PFSK-1 (cell line): ENCODE results near the gene TAGLN3.

Experiments
- FOXP2 ChIP-seq: optimal IDR thresholded peaks from 2 replicates; pipeline ENCODE3; 2011; ENCODE audit warnings: borderline replicate concordance, control low read depth, inconsistent platforms; ENCODE audit not compliant: insufficient read depth; ENCODE audit errors: extremely low read length, extremely low read depth
- POLR2AphosphoS5 ChIP-seq: IDR thresholded peaks from 2 replicates; pipeline ENCODE4 v1.6.1; 2012; ENCODE audit warnings: low read depth, mild to moderate bottlenecking, control low read depth, low read length, moderate library complexity
- REST ChIP-seq, 2 experiments: IDR thresholded peaks; 2 replicates each; pipeline versions ENCODE4 v1.6.1 to v1.8.0; 2011 to 2012; ENCODE audit warnings: low read depth in 2 of 2, low read length in 2 of 2, control low read depth in 1 of 2, inconsistent platforms in 1 of 2, mild to moderate bottlenecking in 1 of 2, moderate library complexity in 1 of 2; ENCODE audit not compliant: insufficient read depth in 1 of 2
- SIN3A ChIP-seq: IDR thresholded peaks from 2 replicates; pipeline ENCODE4 v1.6.1; 2012; ENCODE audit warnings: mild to moderate bottlenecking, low read length, moderate library complexity, borderline replicate concordance; ENCODE audit not compliant: insufficient read depth
- TAF1 ChIP-seq: IDR thresholded peaks from 2 replicates; pipeline ENCODE4 v1.6.1; 2012; ENCODE audit warnings: low read length, control low read depth, borderline replicate concordance; ENCODE audit not compliant: insufficient read depth

TAGLN3 gene

GRCh38 chr3:112009670-112010069 is 10.9 kb downstream of the TAGLN3 start:
- no peak for TF ChIP-seq REST (IDR thresholded peaks at IDR 0.05; ENCODE audit: insufficient read depth in 1 of 2, low read depth in 2 of 2, low read length in 2 of 2)
- TF ChIP-seq TAF1: no peak
- no peak for TF ChIP-seq FOXP2
- TF ChIP-seq POLR2AphosphoS5: no peak
- no peak for TF ChIP-seq SIN3A

GRCh38 chr3:112010636-112011035 is 11.9 kb downstream of the TAGLN3 start:
- TF ChIP-seq SIN3A (no peak), POLR2AphosphoS5 (no peak), TAF1 (no peak), FOXP2 (no peak), REST (IDR thresholded peaks at IDR 0.05; ENCODE audit: insufficient read depth in 1 of 2, low read depth in 2 of 2, low read length in 2 of 2) (no peak)

GRCh38 chr3:112011376-112011940 is 12.7 kb downstream of the TAGLN3 start:
- TF ChIP-seq TAF1 (no peak), POLR2AphosphoS5 (no peak), SIN3A (no peak), FOXP2 (no peak)

GRCh38 chr3:112012205-112012992 is 13.7 kb downstream of the TAGLN3 start:
- TF ChIP-seq FOXP2: no peak
- no peak for TF ChIP-seq REST (IDR thresholded peaks at IDR 0.05; ENCODE audit: insufficient read depth in 1 of 2, low read depth in 2 of 2, low read length in 2 of 2)
- no peak for TF ChIP-seq POLR2AphosphoS5
- TF ChIP-seq SIN3A: no peak
- no peak for TF ChIP-seq TAF1

- TF ChIP-seq REST (IDR thresholded peaks at IDR 0.05; ENCODE audit: insufficient read depth in 1 of 2, low read depth in 2 of 2, low read length in 2 of 2) (no peak), FOXP2 (no peak), TAF1 (no peak), SIN3A (no peak)
Observed at GRCh38 chr3:112013058-112013783, 14.5 kb downstream of the TAGLN3 start.
